Embryonic facial prominence (tissue), 1 donor: ENCODE data around the gene CRTC2.

Experiments
- DNase-seq: peaks from one replicate; pipeline ENCODE4 v3.0.0-alpha.2; 2016; ENCODE audit errors: extremely low spot score

CRTC2 gene

GRCh38 chr1:153946622-153947241 lies 11.7 kb downstream of the CRTC2 start, which contains the start of gene DENND4B:
Gene DENND4B (minus strand): TSS chr1:153946718. CDS start chr1:153944374, 2,344 bp downstream.
- DNase-seq = no peak

- DNase-seq = no peak
Measured at GRCh38 chr1:153945795-153946621, 12.4 kb downstream of the CRTC2 start.

- no peak for DNase-seq
Measured at GRCh38 chr1:153945131-153945794, 13.1 kb downstream of the CRTC2 start.

GRCh38 chr1:153944827-153945117 lies 13.6 kb downstream of the CRTC2 start:
- no peak for DNase-seq

- DNase-seq = no peak
Measured at GRCh38 chr1:153944005-153944826, 14.2 kb downstream of the CRTC2 start.

- no peak for DNase-seq
Measured at GRCh38 chr1:153942766-153943549, 15.5 kb downstream of the CRTC2 start.

- no peak for DNase-seq
Measured at GRCh38 chr1:153941826-153942725, 16.3 kb downstream of the CRTC2 start.

GRCh38 chr1:153940756-153941155 lies 17.7 kb downstream of the CRTC2 start:
- DNase-seq = no peak

GRCh38 chr1:153939476-153939875 lies 18.9 kb downstream of the CRTC2 start:
- no peak for DNase-seq

GRCh38 chr1:153938996-153939395 lies 19.4 kb downstream of the CRTC2 start:
- DNase-seq = no peak

- DNase-seq = no peak
Measured at GRCh38 chr1:153937331-153937730, 21.1 kb downstream of the CRTC2 start.

GRCh38 chr1:153936011-153936802 lies 22.2 kb downstream of the CRTC2 start:
- DNase-seq = no peak

GRCh38 chr1:153934746-153935145 lies 23.7 kb downstream of the CRTC2 start:
- no peak for DNase-seq

GRCh38 chr1:153933955-153934354 lies 24.5 kb downstream of the CRTC2 start:
- no peak for DNase-seq

GRCh38 chr1:153933430-153933829 lies 25.0 kb downstream of the CRTC2 start:
- no peak for DNase-seq

- no peak for DNase-seq
Measured at GRCh38 chr1:153932156-153933131, 26.0 kb downstream of the CRTC2 start.

GRCh38 chr1:153929981-153930948 lies 28.1 kb downstream of the CRTC2 start:
- DNase-seq = no peak
